Esophagus muscularis mucosa (tissue), 4 donors: ENCODE results near the gene CNN2. TPM values are rescaled to one million over a fixed set of nuclear protein-coding genes. Genes with fewer than 3 reads are reported as not detected.

Experiments used
- DNase-seq: peaks from one replicate; pipeline ENCODE4 v3.0.0-alpha.2; 2017; ENCODE audit errors: extremely low spot score
- H3K27ac ChIP-seq, 4 donors: fragments of 200-600 bp; sonication (generic); replicated peaks in 1 of 4; 1 replicate in 3 of 4; 2 replicates in 1 of 4; pipeline ENCODE4 v1.5.1; 2016 to 2019; ENCODE audit warnings: mild to moderate bottlenecking in 1 of 4
- H3K27me3 ChIP-seq, 4 donors: fragments of 200-600 bp; sonication (generic); one replicate each; pipeline versions ENCODE4 v1.5.1 to v1.6.0; 2016 to 2019
- H3K36me3 ChIP-seq, 4 donors: fragments of 200-600 bp; sonication (generic); one replicate each; pipeline ENCODE4 v1.5.1; 2016 to 2019
- H3K4me1 ChIP-seq, 4 donors: fragments of 200-600 bp; sonication (generic); one replicate each; pipeline ENCODE4 v1.5.1; 2016 to 2019
- H3K4me3 ChIP-seq, 4 donors: fragments of 200-600 bp; sonication (generic); 1 replicate in 2 of 4; 2 replicates in 2 of 4; pipeline ENCODE4 v1.5.1; 2016 to 2019; ENCODE audit warnings: mild to moderate bottlenecking in 4 of 4, moderate library complexity in 1 of 4
- H3K9me3 ChIP-seq, 4 donors: fragments of 200-600 bp; sonication (generic); 1 replicate in 3 of 4; 2 replicates in 1 of 4; pipeline ENCODE4 v1.5.1; 2016 to 2019
- EP300 ChIP-seq: sonication (generic); formaldehyde crosslinking; IDR thresholded peaks from one replicate; pipeline ENCODE4 v1.6.1; 2017; ENCODE audit warnings: antibody characterized with exemption
- POLR2A ChIP-seq: fragments of 450-650 bp; IDR thresholded peaks from one replicate; pipeline ENCODE4 v1.6.1; 2017; ENCODE audit warnings: antibody characterized with exemption, moderate library complexity, mild to moderate bottlenecking, low read depth
- POLR2AphosphoS5 ChIP-seq, 2 donors: sonication (generic); formaldehyde crosslinking; IDR thresholded peaks; one replicate each; pipeline ENCODE4 v1.6.1; 2017; ENCODE audit warnings: antibody characterized with exemption in 2 of 2
- WGBS: methylation state at CpG from one replicate; pipeline ENCODE4 v1.1.5; 2018; 5-methylcytosine and 5-hydroxymethylcytosine counted together
- intact Hi-C: fragments of 100-400 bp; cut with DNase I; formaldehyde crosslinking; loops from one replicate; pipeline ENCODE4 v1.15.1; 2023
- total RNA-seq, 4 donors: library from RNA; depleted of rRNA; stranded (reverse); fragments of >200 nt; gene quantifications; one replicate each; pipeline versions ENCODE4 v1.1.0 to v1.2.1, GENCODE V29; 2016
- TF ChIP-seq, protein P1 (sequence below), 3 experiments: fragments of 200-600 bp in 2 of 3; fragments of 450-650 bp in 1 of 3; sonication (generic) in 2 of 3; IDR thresholded peaks; one replicate each; pipeline ENCODE4 v1.5.1; 2017 to 2019; ENCODE audit warnings: antibody characterized with exemption in 3 of 3, mild to moderate bottlenecking in 2 of 3, moderate library complexity in 1 of 3

Gene CNN2
- total RNA-seq, 4 donors from 2014 or later = 47.3 to 98.1 (median 81.3) TPM

DNA sequence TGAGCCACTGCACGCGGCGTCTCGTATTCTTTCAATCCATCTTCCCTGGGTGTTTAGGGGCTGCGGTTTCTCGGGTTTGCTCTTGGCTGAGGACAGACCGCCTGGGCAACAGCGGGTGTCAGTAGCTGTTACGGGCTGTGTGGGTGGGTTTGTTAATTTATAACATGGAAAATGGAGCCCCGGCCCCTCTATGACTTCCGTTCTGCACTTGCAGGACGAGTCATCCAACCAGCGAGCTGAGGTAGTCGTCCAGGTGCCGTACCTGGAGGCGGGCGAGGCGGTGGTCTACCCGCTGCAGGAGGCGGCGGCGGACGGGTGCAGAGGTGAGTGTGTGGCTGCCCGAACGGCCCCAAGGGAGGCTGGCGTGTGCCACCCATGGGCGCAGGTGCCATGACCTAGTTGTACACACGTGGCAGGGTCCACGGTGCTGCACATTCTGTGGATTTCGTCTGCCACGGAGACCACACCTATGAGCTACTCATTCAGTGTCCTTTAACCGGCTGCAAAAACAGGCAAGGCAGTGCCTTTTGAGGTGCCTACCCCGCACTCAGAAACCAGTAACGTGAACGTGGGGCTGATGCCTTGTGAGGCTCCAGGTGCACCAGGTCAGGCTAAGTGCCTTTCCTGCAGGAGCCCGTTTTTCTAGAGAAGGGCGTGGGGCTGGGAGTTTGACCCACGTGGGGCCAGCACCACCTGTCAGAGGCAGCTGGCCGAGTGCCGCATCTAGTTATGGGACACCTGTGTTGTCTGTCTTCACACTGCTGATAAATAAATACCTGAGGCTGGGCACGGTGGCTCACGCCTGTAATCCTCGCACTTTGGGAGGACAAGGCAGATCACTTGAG, 57.8 kb downstream of the CNN2 start:
- Histone ChIP-seq H3K36me3 (peaks cover 1 to 36% (median 29%) of the 10 kb centered on the region in 4 donors), H3K27ac (no peak overlapping the region), H3K4me3 (no peak overlapping the region), H3K4me1 (peaks cover 5 to 39% (median 37%) of the 10 kb centered on the region in 4 donors), H3K27me3 (peaks cover 0 to 33% (median 0%) of the 10 kb centered on the region in 4 donors), H3K9me3 (no peaks in the 10 kb centered on the region)
- 87% methylated on average over 35 of the region's 43 CpGs for WGBS
- DNase-seq = no peak
- intact Hi-C loops = no loop called here
- TF ChIP-seq POLR2A (no peak), EP300 (no peak), POLR2AphosphoS5 (IDR thresholded peaks at IDR 0.05) (no peak)
- TF ChIP-seq, protein P1, sequence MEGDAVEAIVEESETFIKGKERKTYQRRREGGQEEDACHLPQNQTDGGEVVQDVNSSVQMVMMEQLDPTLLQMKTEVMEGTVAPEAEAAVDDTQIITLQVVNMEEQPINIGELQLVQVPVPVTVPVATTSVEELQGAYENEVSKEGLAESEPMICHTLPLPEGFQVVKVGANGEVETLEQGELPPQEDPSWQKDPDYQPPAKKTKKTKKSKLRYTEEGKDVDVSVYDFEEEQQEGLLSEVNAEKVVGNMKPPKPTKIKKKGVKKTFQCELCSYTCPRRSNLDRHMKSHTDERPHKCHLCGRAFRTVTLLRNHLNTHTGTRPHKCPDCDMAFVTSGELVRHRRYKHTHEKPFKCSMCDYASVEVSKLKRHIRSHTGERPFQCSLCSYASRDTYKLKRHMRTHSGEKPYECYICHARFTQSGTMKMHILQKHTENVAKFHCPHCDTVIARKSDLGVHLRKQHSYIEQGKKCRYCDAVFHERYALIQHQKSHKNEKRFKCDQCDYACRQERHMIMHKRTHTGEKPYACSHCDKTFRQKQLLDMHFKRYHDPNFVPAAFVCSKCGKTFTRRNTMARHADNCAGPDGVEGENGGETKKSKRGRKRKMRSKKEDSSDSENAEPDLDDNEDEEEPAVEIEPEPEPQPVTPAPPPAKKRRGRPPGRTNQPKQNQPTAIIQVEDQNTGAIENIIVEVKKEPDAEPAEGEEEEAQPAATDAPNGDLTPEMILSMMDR (IDR thresholded peaks at IDR 0.05) = no peak

DNA sequence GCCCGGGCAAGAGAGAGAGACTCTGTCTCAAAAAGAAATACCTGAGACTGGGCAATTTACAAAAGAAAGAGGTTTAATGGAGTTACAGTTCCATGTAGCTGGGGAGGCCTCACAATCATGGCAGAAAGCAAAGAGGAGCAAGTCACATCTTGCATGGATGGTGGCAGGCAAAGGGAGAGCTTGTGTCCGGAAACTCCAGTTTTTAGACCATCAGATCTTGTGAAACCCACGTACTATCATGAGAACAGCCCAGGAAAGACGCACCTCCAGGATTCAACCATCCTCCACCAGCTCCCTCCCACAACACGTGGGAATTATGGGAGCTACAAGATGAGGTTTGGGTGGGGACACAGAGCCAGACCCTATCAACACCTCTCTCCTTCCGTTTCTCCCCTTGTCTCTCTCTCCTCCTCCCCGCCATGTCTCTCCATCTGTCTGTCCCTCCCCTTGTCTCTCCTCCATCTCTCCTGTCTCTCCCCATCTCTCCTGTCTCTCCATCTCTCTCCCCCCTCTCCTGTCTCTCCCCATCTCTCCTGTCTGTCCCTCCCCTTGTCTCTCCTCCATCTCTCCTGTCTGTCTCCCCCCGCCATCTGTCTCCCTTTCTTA, 58.7 kb downstream of the CNN2 start:
- Histone ChIP-seq H3K4me1 (peaks cover 5 to 44% (median 37%) of the 10 kb centered on the region in 4 donors), H3K27ac (no peak overlapping the region), H3K4me3 (no peak overlapping the region), H3K36me3 (peaks cover 6 to 45% (median 38%) of the 10 kb centered on the region in 4 donors), H3K9me3 (no peaks in the 10 kb centered on the region), H3K27me3 (peaks cover 0 to 33% (median 0%) of the 10 kb centered on the region in 4 donors)
- WGBS = 78% methylated on average over 8 of the region's 8 CpGs
- intact Hi-C loops = no loop called here
- TF ChIP-seq POLR2AphosphoS5 (IDR thresholded peaks at IDR 0.05) = no peak
- TF ChIP-seq, protein P1 (IDR thresholded peaks at IDR 0.05) = no peak
- no peak for TF ChIP-seq POLR2A
- TF ChIP-seq EP300 = no peak
- no peak for DNase-seq

DNA sequence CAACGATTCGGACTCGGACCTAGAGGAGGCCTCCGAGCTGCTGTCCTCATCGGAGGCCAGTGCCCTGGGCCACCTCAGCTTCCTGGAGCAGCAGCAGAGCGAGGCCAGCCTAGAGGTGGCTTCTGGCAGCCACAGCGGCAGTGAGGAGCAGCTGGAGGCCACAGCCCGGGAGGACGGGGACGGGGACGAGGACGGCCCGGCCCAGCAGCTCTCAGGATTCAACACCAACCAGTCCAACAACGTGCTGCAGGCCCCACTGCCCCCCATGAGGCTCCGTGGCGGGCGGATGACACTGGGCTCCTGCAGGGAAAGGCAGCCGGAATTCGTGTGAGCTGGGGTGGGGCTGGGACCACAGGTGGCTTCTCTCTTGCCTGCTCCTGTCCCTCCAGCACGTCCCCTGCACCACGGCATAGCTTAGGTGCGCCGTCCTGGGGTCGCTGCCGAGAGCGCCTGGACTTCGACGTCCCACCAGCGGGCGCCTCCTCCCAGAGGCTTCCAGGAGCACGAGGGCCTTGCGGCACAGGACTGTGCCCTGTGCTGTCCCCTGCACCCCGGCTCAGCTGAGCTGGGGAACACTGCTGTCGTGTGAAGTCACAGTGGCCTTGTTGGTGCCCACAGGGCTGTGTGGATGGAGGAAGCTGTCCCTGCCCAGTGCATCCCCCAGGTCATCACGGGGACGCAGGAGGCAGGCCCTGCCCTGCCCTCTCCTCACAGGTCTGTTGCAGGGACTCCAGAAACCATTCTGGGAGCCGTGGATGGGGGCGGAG, 59.5 kb downstream of the CNN2 start:
- Histone ChIP-seq H3K9me3 (no peaks in the 10 kb centered on the region), H3K4me1 (peaks cover 5 to 44% (median 37%) of the 10 kb centered on the region in 4 donors), H3K4me3 (no peak overlapping the region), H3K27ac (no peak overlapping the region), H3K27me3 (peaks cover 0 to 33% (median 0%) of the 10 kb centered on the region in 4 donors), H3K36me3 (peaks cover 6 to 52% (median 45%) of the 10 kb centered on the region in 4 donors)
- intact Hi-C loops = no loop called here
- TF ChIP-seq POLR2A (no peak), EP300 (no peak), POLR2AphosphoS5 (IDR thresholded peaks at IDR 0.05) (no peak)
- TF ChIP-seq, protein P1 (IDR thresholded peaks at IDR 0.05) = no peak
- WGBS = 67% methylated on average over 34 of the region's 38 CpGs
- no peak for DNase-seq

DNA sequence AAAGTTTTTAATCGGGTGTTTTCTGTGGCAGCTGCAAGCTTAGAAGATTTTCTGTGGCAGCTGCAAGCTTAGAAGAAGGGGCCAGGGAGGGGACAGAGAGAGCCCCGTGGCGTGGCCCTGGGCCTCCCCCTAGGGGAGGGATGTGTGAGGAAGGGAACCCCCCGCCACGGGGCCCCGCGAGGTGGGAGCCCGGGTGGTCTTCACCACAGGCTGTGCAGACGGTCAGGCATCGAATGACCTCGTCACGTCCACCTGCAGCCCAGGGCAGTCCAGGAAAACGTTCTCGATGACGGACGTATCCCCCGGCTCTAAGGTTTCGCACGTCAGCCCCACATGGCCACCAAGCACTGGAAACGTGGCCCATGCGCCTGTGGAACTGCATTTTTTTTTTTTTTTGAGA, 60.2 kb downstream of the CNN2 start:
- Histone ChIP-seq H3K27ac (no peak overlapping the region), H3K4me1 (peaks cover 5 to 46% (median 35%) of the 10 kb centered on the region in 4 donors), H3K27me3 (peaks cover 0 to 29% (median 0%) of the 10 kb centered on the region in 4 donors), H3K9me3 (no peaks in the 10 kb centered on the region), H3K36me3 (peaks cover 11 to 60% (median 53%) of the 10 kb centered on the region in 4 donors), H3K4me3 (no peak overlapping the region)
- 80% methylated on average over 20 of the region's 21 CpGs for WGBS
- intact Hi-C loops = no loop called here
- DNase-seq = no peak
- TF ChIP-seq POLR2AphosphoS5 (IDR thresholded peaks at IDR 0.05) = no peak
- TF ChIP-seq, protein P1 (IDR thresholded peaks at IDR 0.05) = no peak
- no peak for TF ChIP-seq POLR2A
- TF ChIP-seq EP300 = no peak
